WTC11 (cell line): Measurements from ENCODE around the gene RAB17. TPM values are rescaled to one million over a fixed set of nuclear protein-coding genes. Genes with fewer than 3 reads are reported as not detected.

ENCODE experiments used
- ATF6 ChIP-seq: sonication (generic); formaldehyde crosslinking; IDR thresholded peaks from 2 replicates; pipeline ENCODE4 v1.8.1; 2023; ENCODE audit warnings: mild to moderate bottlenecking, missing genetic modification reagents
- CBFB ChIP-seq: sonication (generic); formaldehyde crosslinking; IDR thresholded peaks from 2 replicates; pipeline ENCODE4 v1.8.1; 2022; ENCODE audit warnings: mild to moderate bottlenecking, low read depth, missing genetic modification reagents
- CREM ChIP-seq: sonication (generic); formaldehyde crosslinking; IDR thresholded peaks from 2 replicates; pipeline ENCODE4 v1.8.1; 2022; ENCODE audit warnings: mild to moderate bottlenecking, missing genetic modification reagents, moderate library complexity
- E2F4 ChIP-seq: sonication (generic); formaldehyde crosslinking; IDR thresholded peaks from 2 replicates; pipeline ENCODE4 v1.8.1; 2022; ENCODE audit warnings: low read depth, mild to moderate bottlenecking, moderate library complexity, missing genetic modification reagents, borderline replicate concordance
- ETV6 ChIP-seq: sonication (generic); formaldehyde crosslinking; IDR thresholded peaks from 2 replicates; pipeline ENCODE4 v1.8.1; 2022; ENCODE audit warnings: mild to moderate bottlenecking, missing genetic modification reagents
- FOXK1 ChIP-seq: sonication (generic); formaldehyde crosslinking; IDR thresholded peaks from 2 replicates; pipeline ENCODE4 v1.8.0; 2022; ENCODE audit warnings: mild to moderate bottlenecking, moderate library complexity, missing genetic modification reagents
- GABPB1 ChIP-seq: sonication (generic); formaldehyde crosslinking; IDR thresholded peaks from 2 replicates; pipeline ENCODE4 v1.8.1; 2023; ENCODE audit warnings: mild to moderate bottlenecking, missing genetic modification reagents
- RORB ChIP-seq: fragments of 250-450 bp; sonication (Bioruptor Pico); IDR thresholded peaks from 2 replicates; pipeline ENCODE4 v1.9.0; 2021; ENCODE audit warnings: mild to moderate bottlenecking
- TCF7 ChIP-seq: sonication (generic); formaldehyde crosslinking; IDR thresholded peaks from 2 replicates; pipeline ENCODE4 v1.8.0; 2022; ENCODE audit warnings: mild to moderate bottlenecking, low read depth, missing genetic modification reagents, moderate library complexity
- TEAD1 ChIP-seq: sonication (generic); formaldehyde crosslinking; IDR thresholded peaks from 2 replicates; pipeline ENCODE4 v1.8.0; 2022; ENCODE audit warnings: mild to moderate bottlenecking, missing genetic modification reagents
- ZBTB43 ChIP-seq: sonication (generic); formaldehyde crosslinking; IDR thresholded peaks from 2 replicates; pipeline ENCODE4 v1.8.1; 2023; ENCODE audit warnings: mild to moderate bottlenecking, missing genetic modification reagents
- ZNF138 ChIP-seq: sonication (generic); formaldehyde crosslinking; conservative IDR thresholded peaks from 2 replicates; pipeline ENCODE4 v1.8.1; 2022; ENCODE audit warnings: mild to moderate bottlenecking, moderate library complexity, missing genetic modification reagents
- ZNF219 ChIP-seq: sonication (generic); formaldehyde crosslinking; IDR thresholded peaks from 2 replicates; pipeline ENCODE4 v1.8.0; 2023; ENCODE audit warnings: missing genetic modification reagents, mild to moderate bottlenecking, borderline replicate concordance
- ZNF232 ChIP-seq: sonication (generic); formaldehyde crosslinking; IDR thresholded peaks from 2 replicates; pipeline ENCODE4 v1.8.0; 2022; ENCODE audit warnings: mild to moderate bottlenecking, missing genetic modification reagents
- total RNA-seq: library from RNA; stranded (reverse); gene quantifications from 3 replicates; pipeline ENCODE4 v1.2.3, GENCODE V29; 2021
- TF ChIP-seq, protein P1 (sequence below): fragments of 250-450 bp; sonication (Bioruptor Pico); IDR thresholded peaks from 2 replicates; pipeline ENCODE4 v1.9.0; 2021; ENCODE audit warnings: mild to moderate bottlenecking, borderline replicate concordance
- TF ChIP-seq, protein P2 (sequence below): sonication (generic); formaldehyde crosslinking; conservative IDR thresholded peaks from 2 replicates; pipeline ENCODE4 v1.8.1; 2023; ENCODE audit warnings: mild to moderate bottlenecking, low read depth, missing genetic modification reagents, moderate library complexity
- TF ChIP-seq, protein P3 (sequence below): fragments of 200-600 bp; IDR thresholded peaks from 2 replicates; pipeline ENCODE4 v1.8.0; 2022; ENCODE audit warnings: antibody characterized with exemption
- TF ChIP-seq, protein P4 (sequence below): fragments of 250-450 bp; sonication (Bioruptor Pico); IDR thresholded peaks from 2 replicates; pipeline ENCODE4 v1.9.0; 2021; ENCODE audit warnings: mild to moderate bottlenecking

Gene RAB17
- total RNA-seq, 1 experiment from 2014 or later = 140 TPM

GRCh38 chr2:237614151-237614720 lies 23.7 kb upstream of the RAB17 start (continued):
- TF ChIP-seq ETV6 (CRISPR knock-in tag) (no peak; the same call in 1 of the 2 replicates), ATF6 (no peak), ZNF232 (CRISPR knock-in tag) (no peak), ZNF219 (CRISPR knock-in tag) (no peak), E2F4 (CRISPR knock-in tag) (no peak), ZNF138 (CRISPR knock-in tag) (no peak), TCF7 (CRISPR knock-in tag) (no peak), CREM (no peak), CBFB (CRISPR knock-in tag) (no peak), GABPB1 (peak; percentile 98), FOXK1 (CRISPR knock-in tag) (peak; percentile 32; the same call in 1 of the 2 replicates), ZBTB43 (CRISPR knock-in tag) (no peak), RORB (CRISPR knock-in tag) (no peak), TEAD1 (CRISPR knock-in tag) (peak; percentile 98)
- TF ChIP-seq, protein P1, sequence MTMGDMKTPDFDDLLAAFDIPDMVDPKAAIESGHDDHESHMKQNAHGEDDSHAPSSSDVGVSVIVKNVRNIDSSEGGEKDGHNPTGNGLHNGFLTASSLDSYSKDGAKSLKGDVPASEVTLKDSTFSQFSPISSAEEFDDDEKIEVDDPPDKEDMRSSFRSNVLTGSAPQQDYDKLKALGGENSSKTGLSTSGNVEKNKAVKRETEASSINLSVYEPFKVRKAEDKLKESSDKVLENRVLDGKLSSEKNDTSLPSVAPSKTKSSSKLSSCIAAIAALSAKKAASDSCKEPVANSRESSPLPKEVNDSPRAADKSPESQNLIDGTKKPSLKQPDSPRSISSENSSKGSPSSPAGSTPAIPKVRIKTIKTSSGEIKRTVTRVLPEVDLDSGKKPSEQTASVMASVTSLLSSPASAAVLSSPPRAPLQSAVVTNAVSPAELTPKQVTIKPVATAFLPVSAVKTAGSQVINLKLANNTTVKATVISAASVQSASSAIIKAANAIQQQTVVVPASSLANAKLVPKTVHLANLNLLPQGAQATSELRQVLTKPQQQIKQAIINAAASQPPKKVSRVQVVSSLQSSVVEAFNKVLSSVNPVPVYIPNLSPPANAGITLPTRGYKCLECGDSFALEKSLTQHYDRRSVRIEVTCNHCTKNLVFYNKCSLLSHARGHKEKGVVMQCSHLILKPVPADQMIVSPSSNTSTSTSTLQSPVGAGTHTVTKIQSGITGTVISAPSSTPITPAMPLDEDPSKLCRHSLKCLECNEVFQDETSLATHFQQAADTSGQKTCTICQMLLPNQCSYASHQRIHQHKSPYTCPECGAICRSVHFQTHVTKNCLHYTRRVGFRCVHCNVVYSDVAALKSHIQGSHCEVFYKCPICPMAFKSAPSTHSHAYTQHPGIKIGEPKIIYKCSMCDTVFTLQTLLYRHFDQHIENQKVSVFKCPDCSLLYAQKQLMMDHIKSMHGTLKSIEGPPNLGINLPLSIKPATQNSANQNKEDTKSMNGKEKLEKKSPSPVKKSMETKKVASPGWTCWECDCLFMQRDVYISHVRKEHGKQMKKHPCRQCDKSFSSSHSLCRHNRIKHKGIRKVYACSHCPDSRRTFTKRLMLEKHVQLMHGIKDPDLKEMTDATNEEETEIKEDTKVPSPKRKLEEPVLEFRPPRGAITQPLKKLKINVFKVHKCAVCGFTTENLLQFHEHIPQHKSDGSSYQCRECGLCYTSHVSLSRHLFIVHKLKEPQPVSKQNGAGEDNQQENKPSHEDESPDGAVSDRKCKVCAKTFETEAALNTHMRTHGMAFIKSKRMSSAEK (CRISPR knock-in tag) = no peak
- TF ChIP-seq, protein P2, sequence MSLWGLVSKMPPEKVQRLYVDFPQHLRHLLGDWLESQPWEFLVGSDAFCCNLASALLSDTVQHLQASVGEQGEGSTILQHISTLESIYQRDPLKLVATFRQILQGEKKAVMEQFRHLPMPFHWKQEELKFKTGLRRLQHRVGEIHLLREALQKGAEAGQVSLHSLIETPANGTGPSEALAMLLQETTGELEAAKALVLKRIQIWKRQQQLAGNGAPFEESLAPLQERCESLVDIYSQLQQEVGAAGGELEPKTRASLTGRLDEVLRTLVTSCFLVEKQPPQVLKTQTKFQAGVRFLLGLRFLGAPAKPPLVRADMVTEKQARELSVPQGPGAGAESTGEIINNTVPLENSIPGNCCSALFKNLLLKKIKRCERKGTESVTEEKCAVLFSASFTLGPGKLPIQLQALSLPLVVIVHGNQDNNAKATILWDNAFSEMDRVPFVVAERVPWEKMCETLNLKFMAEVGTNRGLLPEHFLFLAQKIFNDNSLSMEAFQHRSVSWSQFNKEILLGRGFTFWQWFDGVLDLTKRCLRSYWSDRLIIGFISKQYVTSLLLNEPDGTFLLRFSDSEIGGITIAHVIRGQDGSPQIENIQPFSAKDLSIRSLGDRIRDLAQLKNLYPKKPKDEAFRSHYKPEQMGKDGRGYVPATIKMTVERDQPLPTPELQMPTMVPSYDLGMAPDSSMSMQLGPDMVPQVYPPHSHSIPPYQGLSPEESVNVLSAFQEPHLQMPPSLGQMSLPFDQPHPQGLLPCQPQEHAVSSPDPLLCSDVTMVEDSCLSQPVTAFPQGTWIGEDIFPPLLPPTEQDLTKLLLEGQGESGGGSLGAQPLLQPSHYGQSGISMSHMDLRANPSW (CRISPR knock-in tag) = no peak
- TF ChIP-seq, protein P3, sequence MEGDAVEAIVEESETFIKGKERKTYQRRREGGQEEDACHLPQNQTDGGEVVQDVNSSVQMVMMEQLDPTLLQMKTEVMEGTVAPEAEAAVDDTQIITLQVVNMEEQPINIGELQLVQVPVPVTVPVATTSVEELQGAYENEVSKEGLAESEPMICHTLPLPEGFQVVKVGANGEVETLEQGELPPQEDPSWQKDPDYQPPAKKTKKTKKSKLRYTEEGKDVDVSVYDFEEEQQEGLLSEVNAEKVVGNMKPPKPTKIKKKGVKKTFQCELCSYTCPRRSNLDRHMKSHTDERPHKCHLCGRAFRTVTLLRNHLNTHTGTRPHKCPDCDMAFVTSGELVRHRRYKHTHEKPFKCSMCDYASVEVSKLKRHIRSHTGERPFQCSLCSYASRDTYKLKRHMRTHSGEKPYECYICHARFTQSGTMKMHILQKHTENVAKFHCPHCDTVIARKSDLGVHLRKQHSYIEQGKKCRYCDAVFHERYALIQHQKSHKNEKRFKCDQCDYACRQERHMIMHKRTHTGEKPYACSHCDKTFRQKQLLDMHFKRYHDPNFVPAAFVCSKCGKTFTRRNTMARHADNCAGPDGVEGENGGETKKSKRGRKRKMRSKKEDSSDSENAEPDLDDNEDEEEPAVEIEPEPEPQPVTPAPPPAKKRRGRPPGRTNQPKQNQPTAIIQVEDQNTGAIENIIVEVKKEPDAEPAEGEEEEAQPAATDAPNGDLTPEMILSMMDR = peak; percentile 36; the same call in 1 of the 2 replicates
- TF ChIP-seq, protein P4, sequence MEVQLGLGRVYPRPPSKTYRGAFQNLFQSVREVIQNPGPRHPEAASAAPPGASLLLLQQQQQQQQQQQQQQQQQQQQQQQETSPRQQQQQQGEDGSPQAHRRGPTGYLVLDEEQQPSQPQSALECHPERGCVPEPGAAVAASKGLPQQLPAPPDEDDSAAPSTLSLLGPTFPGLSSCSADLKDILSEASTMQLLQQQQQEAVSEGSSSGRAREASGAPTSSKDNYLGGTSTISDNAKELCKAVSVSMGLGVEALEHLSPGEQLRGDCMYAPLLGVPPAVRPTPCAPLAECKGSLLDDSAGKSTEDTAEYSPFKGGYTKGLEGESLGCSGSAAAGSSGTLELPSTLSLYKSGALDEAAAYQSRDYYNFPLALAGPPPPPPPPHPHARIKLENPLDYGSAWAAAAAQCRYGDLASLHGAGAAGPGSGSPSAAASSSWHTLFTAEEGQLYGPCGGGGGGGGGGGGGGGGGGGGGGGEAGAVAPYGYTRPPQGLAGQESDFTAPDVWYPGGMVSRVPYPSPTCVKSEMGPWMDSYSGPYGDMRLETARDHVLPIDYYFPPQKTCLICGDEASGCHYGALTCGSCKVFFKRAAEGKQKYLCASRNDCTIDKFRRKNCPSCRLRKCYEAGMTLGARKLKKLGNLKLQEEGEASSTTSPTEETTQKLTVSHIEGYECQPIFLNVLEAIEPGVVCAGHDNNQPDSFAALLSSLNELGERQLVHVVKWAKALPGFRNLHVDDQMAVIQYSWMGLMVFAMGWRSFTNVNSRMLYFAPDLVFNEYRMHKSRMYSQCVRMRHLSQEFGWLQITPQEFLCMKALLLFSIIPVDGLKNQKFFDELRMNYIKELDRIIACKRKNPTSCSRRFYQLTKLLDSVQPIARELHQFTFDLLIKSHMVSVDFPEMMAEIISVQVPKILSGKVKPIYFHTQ = no peak
- TF ChIP-seq, all 79 proteins: peak for 9
